ENCODE results near the gene ADH1A.
"Not testable (repeated sequence)": the region's sequence is repeated elsewhere in the genome, so short reads cannot be mapped to it uniquely, and the experiment has no call there.

Gene ADH1A

DNA sequence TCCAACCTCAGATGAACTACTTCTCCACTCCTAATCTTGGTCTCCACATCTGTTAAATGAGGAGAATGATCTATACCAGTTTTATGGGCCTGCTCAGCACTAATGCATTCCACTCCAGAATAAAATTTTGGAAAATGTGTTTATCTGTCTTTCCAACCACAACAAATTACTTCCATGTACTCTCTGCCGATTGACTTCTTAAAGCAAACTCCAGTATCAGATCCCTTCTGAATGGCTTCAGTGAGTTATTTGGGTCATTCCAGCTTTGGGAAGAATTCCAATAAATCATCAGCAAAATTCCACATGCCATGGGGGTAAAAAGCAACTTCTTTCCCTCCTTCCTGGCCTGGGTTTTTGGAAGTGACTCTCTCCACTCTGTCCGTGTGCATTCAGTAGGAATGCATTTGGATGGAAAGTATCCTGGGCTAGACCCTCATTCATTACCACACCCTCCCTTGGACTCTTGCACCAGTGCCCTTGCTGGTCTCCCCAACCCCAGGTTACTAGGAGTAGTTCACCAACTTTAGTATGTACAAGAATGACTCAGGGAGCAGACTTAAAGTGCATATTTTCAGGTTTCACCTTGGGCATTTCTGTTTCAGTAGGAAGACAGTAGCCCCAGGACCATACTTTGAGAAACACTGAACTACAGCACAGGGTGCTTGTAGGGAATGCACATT, 56.3 kb downstream of the ADH1A start:
- Mint-ChIP-seq H3K9me3 (peaks cover 9% of the 10 kb centered on the region), H3K4me1 (ENCODE audit: low read depth) (no peaks in the 10 kb centered on the region), H3K4me3 (no peak overlapping the region), H3K36me3 (ENCODE audit: low read depth) (no peaks in the 10 kb centered on the region), H3K27me3 (peaks cover 4% of the 10 kb centered on the region), H3K27ac (no peak overlapping the region)
- no peak for DNase-seq

DNA sequence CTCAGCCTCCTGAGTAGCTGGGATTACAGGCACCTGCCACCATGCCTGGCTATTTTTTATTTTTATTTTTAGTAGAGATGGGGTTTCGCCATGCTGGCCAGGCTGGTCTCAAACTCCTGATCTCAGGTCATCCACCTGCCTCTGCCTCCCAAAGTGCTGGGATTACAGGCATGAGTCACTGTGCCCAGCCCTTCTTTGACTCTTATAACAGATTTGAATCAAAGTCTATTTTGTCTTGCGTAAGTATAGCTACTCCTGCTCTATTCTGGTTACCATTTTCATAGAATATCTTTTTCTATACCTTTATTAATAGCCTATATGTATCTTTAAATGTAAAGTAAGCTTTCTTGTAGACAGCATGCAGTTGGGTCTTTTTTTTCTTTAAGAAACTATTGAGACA, 57.4 kb downstream of the ADH1A start:
- not testable (repeated sequence) for H3K4me3 Mint-ChIP-seq; H3K27me3 Mint-ChIP-seq; H3K4me1 Mint-ChIP-seq (ENCODE audit: low read depth); H3K36me3 Mint-ChIP-seq (ENCODE audit: low read depth); H3K27ac Mint-ChIP-seq; H3K9me3 Mint-ChIP-seq; DNase-seq

DNA sequence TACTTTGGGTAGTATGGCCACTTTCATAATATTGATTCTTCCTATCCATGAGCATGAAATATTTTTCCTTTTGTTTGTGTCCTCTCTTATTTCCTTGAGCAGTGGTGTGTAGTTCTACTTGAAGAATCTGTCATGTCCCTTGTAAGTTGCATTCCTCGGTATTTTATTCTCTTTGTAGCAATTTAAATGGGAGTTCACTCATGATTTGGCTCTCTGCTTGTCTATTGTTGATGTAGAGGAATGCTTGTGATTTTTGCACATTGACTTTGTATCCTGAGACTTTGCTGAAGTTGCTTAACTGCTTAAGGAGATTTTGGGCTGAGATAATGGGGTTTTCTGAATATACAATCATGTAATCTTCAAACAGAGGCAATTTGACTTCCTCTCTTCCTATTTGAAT, 62.1 kb downstream of the ADH1A start:
- not testable (repeated sequence) for H3K27ac Mint-ChIP-seq; H3K27me3 Mint-ChIP-seq; DNase-seq; H3K4me3 Mint-ChIP-seq; H3K36me3 Mint-ChIP-seq (ENCODE audit: low read depth); H3K4me1 Mint-ChIP-seq (ENCODE audit: low read depth)
- H3K9me3 Mint-ChIP-seq, result peaks cover 15% of the 10 kb centered on the region

DNA sequence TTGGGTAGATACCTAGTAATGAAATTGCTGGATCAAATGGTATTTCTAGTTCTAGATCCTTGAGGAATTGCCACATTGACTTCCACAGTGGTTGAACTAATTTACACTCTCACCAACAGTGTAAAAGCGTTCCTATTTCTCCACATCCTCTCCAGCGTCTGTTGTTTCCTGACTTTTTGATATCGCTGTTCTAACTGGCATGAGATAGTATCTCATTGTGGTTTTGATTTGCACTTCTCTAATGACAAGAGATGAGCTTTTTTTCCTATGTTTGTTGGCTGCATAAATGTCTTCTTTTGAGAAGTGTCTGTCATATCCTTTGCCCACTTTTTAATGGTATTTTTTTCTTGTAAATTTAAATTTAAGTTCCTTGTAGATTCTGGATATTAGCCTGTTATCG, 63.1 kb downstream of the ADH1A start:
- not testable (repeated sequence) for H3K4me1 Mint-ChIP-seq (ENCODE audit: low read depth); H3K4me3 Mint-ChIP-seq; H3K36me3 Mint-ChIP-seq (ENCODE audit: low read depth); DNase-seq; H3K27me3 Mint-ChIP-seq; H3K27ac Mint-ChIP-seq
- peaks cover 17% of the 10 kb centered on the region for H3K9me3 Mint-ChIP-seq

All from activated T-cell treated with anti-CD3 and anti-CD28 coated beads, Interleukin-2, amount 50 U/mL, for 24 hours (primary cell).